Measurements from ENCODE around the gene PHLDA3. TPM values are rescaled to one million over a fixed set of nuclear protein-coding genes. Genes with fewer than 3 reads are reported as not detected.

PHLDA3 gene
- total and polyA plus RNA-seq, 11 donors, result 15.2 to 48.1 (median 28.5) TPM

GRCh38 chr1:201436393-201436792, 32.6 kb downstream of the PHLDA3 start:
- Histone ChIP-seq H3K9me3 (peaks cover 0 to 4% (median 0%) of the 10 kb centered on the region in 12 donors), H3K36me3 (no peaks in the 10 kb centered on the region), H3K4me1 (peaks cover 0 to 11% (median 5%) of the 10 kb centered on the region in 12 donors), H3K4me3 (no peak overlapping the region), H3K27ac (no peak overlapping the region), H3K27me3 (no peaks in the 10 kb centered on the region)
- peak in 3 of 4 donors; percentile 31 to 52 (median 39) for ATAC-seq
- WGBS, 4 donors, result 55 to 71% (median 61%) methylated on average over 6 of the region's 6 CpGs
- TF ChIP-seq POLR2A (IDR thresholded peaks at IDR 0.05) (no peak), CTCF (IDR thresholded peaks at IDR 0.05) (peak in 1 of 12 donors; percentile 6)
- intact Hi-C loops (cut with DNase I), result loop anchor here in 1 of 10 donors (5.0 kb wide), 1 partner anchor 41 kb away; no protein-coding TSS in a partner anchor
- DNase-seq, result no peak

GRCh38 chr1:201434266-201434665, 34.7 kb downstream of the PHLDA3 start:
- Histone ChIP-seq H3K9me3 (no peaks in the 10 kb centered on the region), H3K27me3 (no peaks in the 10 kb centered on the region), H3K27ac (no peak overlapping the region), H3K4me1 (peaks cover 0 to 13% (median 5%) of the 10 kb centered on the region in 12 donors), H3K36me3 (no peaks in the 10 kb centered on the region), H3K4me3 (no peak overlapping the region)
- DNase-seq (no peak), ATAC-seq (no peak)
- 85 to 96% (median 93%) methylated on average over 3 of the region's 3 CpGs for WGBS, 4 donors
- TF ChIP-seq POLR2A (IDR thresholded peaks at IDR 0.05), result no peak
- no peak for TF ChIP-seq CTCF (IDR thresholded peaks at IDR 0.05)
- intact Hi-C loops (cut with DNase I), result loop anchor here in 1 of 10 donors (2.0 kb wide), 1 partner anchor 47 kb away; no protein-coding TSS in a partner anchor

GRCh38 chr1:201433609-201434008, 35.4 kb downstream of the PHLDA3 start:
- Histone ChIP-seq H3K27me3 (no peaks in the 10 kb centered on the region), H3K4me1 (peaks cover 0 to 13% (median 5%) of the 10 kb centered on the region in 12 donors), H3K27ac (no peak overlapping the region), H3K36me3 (no peaks in the 10 kb centered on the region), H3K4me3 (no peak overlapping the region), H3K9me3 (no peaks in the 10 kb centered on the region)
- ATAC-seq (no peak), DNase-seq (no peak)
- WGBS, 4 donors, result 88 to 91% (median 89%) methylated on average over 6 of the region's 6 CpGs
- no peak for TF ChIP-seq CTCF (IDR thresholded peaks at IDR 0.05)
- TF ChIP-seq POLR2A (IDR thresholded peaks at IDR 0.05), result no peak
- intact Hi-C loops (cut with DNase I), result loop anchor here in 1 of 10 donors (2.0 kb wide), 1 partner anchor 47 kb away; no protein-coding TSS in a partner anchor

- TF ChIP-seq POLR2A (IDR thresholded peaks at IDR 0.05), result no peak
- TF ChIP-seq CTCF (IDR thresholded peaks at IDR 0.05), result no peak
- Histone ChIP-seq H3K27me3 (no peaks in the 10 kb centered on the region), H3K36me3 (no peaks in the 10 kb centered on the region), H3K4me1 (peaks cover 0 to 11% (median 4%) of the 10 kb centered on the region in 12 donors), H3K9me3 (no peaks in the 10 kb centered on the region), H3K4me3 (no peak overlapping the region), H3K27ac (peak overlapping the region in 2 of 12 donors; percentile 17 to 42)
- ATAC-seq (peak; percentile 10 to 54 (median 16)), DNase-seq (peak in 1 of 5 donors; percentile 39)
- 55 to 67% (median 59%) methylated on average over 4 of the region's 4 CpGs for WGBS, 4 donors
- intact Hi-C loops (cut with DNase I), result no loop called here
These were observed 38.2 kb downstream of the PHLDA3 start for GRCh38 chr1:201430776-201431175.
